ENCODE data around the gene IQCK.

IQCK gene

DNA sequence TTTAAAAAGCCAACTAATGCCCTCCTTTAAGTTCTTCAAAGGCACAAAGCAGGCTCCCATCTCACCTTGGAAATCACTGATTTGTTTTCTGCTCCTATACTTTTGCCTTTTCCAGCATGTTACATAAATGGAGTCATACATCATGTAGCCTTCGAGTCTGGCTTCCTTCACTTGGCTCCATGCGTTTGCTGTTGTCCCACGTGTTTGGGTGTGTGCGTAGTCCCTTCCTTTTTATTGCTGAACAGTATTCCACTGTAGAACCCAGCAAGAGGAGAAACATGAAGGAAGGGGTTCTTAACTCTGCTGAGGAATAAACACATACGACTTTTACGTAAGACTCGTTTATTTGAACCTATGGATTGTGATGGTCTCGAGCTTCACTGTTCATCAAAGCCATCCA, 84.5 kb downstream of the IQCK start:
- no peak for DNase-seq (ENCODE audit: low read depth in 2 of 2)

DNA sequence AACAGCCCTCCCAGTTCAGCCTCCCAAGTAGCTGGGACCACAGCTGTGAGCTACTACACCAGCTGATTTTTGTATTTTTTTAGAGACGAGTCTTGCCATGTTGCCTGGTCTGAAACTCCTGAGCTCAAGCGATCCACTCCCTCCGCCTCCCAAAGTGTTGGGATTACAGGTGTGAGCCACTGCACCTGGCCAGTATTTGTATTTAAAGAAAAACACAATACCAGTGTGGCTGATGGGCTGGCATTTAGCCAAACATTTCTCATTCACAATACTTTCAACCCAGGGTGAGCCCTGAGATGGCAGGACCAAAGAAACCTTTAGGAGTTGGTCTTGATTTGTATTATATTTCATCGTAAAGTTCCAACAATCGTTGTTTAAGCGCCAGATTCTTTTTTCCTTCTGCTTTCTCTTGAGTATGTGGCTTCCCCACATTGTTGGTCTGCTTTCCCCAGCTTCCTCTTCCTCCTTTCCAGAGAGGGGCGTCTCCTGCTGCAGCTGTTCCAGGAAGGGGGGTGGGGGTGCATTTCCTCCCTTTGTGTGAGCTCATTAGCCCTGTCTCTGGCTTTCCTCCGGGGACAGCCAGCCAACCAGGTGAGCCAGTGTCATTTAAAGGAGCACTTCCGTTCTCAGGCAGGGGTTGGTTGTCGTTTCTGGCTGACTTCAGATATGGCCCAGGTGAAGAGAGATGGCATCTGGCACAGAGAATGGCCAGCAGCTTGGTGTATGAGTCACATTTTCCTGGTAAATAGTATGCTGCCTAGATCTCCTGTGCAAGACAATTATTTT, 86.7 kb downstream of the IQCK start:
- no peak for DNase-seq (ENCODE audit: low read depth in 2 of 2)

DNA sequence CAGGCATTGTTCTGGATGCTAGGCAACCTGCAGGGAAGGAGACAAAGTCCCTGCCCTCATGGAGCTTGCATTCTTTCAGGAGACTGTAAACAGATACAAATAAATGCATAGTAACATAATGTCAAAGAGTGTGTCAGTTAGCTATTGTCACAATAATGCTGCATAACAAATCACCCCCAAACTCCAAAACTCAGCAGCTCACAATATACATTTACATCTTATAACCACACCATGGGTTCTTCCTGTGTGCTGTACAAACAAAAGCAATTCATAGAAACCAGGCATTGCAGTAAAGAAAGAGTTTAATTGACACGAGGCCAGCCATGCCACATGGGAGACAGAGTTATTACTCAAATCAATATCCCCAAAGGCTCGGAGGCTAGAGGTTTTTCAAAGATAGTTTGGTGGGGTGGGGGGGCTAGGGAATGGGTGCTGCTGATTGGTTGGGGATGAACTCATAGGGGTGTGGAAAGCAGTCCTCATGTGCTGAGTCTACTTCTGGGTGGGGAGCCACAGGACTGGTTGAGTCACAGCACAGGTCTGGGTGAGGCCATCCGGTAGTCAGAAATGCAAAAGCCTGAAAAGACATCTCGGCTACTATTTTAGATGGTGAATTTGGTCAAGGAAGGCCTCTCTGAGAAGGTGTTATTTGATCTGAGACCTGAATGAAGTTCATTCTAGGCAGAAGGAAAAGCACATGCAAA, 87.5 kb downstream of the IQCK start:
- DNase-seq (ENCODE audit: low read depth in 2 of 2) = no peak

DNA sequence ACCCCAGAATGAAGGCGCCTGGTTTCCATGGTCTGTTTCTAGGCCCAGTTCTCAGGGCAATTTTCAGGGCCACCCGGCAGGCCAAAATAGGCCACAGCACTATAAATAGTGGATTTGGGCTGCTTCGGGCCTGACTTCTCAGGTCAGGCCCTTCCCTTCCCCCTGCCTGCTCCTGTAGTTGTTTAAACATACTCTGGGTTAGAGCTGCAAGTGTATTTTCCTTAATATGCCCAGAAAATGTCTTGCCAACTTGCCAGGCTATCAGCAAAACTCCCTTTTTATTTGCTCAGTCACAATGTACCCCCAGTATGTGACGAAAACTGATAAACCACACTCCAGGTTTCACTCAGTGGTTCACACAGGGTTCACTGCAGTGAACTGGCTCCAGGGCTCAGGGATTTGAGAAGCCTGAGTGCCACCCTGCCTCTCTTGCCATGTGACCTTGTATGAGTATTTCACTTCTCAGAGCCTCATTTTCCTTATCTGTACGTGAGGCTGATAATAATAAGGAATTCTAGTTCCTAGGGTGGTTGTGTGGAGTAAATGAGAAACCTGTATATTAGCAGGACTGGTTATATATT, 90.1 kb downstream of the IQCK start:
- no peak for DNase-seq (ENCODE audit: low read depth in 2 of 2)

DNA sequence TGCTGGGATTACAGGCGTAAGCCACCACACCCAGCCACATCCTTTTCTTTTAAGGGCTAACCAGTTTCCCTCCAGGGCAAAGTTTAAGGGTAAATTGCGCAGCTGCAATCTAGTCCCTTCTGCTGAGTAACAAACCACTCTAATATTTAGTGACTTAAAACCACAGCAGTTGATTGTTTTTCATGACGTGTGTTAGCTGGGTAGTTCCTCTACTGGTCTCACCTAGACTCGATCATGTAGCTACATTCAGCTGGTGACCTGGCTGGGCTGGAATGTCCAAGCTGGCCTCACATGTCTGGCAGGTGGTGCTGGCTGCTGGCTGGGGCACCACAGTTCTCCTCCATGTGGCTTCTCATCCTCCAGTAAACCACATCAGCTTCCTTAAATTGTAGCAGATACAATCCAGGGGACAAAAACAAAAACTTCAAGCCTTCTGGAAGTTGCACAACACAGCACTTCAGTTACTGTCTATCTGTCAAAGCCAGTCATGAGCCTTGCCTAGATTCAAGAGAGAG, 91.1 kb downstream of the IQCK start:
- DNase-seq (ENCODE audit: low read depth in 2 of 2) = no peak

DNA sequence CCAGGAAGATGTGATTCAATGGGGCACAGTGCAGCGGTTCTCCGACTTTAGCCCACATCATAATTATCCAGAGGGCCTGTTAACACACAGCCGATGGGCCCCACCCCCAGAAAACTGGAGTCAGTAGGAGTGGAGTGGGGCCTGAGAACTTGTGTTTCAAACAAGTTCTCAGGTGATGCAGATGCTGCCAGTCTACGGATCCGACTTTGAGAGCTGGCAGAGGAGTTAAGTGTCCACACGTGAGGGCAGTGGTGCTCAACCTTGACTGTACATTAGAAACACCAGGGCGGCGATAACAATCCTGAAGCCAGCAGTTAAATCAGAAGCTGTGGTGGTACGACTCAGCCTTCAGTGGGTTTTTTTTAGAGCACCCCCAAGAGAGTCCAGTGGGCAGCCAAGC, 91.6 kb downstream of the IQCK start:
- no peak for DNase-seq (ENCODE audit: low read depth in 2 of 2)

DNA sequence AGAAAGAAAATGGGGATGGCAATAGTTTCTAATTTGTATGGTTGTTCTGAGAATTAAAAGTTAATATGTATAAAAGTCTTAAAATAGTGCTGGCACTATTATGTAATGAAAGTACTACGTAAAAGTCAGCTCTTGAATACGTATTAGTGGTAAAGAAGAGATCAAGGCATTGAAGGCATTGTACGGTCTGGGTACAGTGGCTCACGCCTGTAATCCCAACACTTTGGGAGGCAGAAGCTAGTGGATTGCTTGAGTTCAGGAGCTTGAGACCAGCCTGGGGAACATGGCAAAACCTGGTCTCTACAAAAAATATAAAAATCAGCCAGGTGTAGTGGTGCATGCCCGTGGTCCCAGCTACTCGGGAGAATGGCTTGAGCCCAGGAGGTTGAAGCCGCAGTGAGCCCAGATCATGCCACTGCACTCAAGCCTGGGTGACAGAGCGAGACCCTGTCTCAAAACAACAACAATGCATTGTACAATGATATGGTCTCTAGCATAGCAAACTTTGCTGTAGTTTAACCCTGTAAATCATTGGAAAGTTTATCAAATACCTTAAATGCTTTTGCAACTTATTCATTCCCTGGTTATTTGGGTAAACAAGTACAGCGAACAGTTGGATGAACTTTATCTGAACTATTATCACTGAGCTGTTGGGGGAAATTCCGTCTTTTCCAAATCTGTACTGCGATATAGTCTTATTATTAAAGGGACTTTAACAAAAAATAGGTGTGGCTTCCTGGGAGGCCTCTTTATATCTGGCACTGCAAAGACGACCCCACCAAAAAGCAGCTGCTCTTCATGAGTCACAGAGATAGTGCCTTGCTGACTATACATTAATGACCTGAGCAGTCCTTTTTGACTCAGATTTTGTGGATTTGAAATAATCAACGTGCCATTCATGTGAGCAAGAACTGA, 93.0 kb downstream of the IQCK start:
- DNase-seq (ENCODE audit: low read depth in 2 of 2) = no peak

DNA sequence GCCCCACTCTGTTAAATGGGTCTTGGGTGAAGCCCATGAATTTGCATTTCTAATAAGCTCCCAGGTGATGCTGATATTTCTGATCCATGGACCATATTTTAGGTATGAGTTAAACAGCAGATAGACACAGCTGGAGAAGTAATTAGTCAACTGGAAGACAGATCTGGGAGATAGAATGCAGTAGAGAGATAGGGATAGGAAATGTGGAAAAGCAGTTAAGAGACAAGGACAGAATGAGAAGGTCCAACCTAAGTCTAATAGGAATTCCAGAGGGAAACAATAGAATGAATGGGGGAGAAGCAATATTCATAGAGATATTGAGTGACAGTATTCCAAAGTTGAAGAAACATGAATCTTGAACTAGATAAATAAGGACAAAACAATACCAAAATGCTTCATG, 94.9 kb downstream of the IQCK start:
- DNase-seq (ENCODE audit: low read depth in 2 of 2) = no peak

DNA sequence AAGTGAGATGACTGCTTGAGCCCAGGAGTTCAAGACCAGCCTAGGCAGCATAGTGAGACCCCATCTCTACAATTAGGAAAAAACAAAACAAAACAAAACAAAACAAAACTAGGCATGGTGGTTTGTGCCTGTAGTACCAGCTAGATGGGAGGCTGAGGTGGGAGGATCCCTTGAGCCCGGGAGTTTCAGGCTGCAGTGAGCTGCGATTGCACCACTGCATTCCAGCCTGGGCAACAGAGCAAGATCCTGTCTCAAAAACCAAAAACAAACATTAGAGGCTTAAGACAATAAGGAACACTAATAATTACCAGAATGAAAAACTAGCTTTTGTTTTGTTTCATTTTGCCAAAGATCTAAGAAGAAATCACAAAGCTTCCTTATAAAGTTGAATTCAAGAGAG, 97.3 kb downstream of the IQCK start:
- DNase-seq (ENCODE audit: low read depth in 2 of 2) = no peak

DNA sequence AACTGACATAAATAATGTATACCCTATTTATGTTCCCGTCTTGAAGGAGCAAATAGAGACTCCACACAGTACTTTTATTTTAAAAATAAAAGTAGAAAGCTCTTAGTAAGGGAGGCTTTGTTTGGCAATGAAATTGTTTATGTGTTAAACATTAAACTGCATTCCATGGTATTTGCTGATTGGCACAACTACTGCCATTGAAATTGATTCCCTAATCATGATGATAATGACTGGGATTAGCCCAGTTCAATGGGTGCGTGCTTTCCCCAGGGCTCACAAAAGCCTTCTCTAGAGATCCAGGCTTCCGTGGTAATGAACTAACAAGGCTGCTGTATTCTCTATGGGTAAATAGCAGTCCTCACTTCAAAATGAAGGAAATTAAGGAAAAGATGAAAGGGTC, 99.1 kb downstream of the IQCK start:
- DNase-seq (ENCODE audit: low read depth in 2 of 2) = no peak

DNA sequence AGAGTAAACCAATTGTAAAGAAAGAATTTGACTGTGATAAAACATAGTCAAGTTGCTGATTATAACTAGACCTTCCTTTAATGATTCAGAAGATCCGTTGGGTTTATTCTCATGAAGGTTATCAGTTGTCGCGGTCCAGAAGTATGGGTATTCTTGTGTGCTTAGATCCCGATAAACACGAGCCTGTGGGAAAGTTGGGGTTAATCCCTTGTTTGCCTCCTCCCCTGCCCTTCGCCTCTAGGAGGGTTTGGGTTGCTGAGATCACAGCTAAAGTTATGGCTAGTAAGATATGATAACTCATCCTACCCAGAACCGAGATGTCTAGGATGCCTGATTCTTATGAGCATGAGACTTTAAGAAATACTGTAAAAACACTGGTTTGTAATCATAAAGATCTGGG, 99.8 kb downstream of the IQCK start:
- DNase-seq (ENCODE audit: low read depth in 2 of 2) = no peak

DNA sequence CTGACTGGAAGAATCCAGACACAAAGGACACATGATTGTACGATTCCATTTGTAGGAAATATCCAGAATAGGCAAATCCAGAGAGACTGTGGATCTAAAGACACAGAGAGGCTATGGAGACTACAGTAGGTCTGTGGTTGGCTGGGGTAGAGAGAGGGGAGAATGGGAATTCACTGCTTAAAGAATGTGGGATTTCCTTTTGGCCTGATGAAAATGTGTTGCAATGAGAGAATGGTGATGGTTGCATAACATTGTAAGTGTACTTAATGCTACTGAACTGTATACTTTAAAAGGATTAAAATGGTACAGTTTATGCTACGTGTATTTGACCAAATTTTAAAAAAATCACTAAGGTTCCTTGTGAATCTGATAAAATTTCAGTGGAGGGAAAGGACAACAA, 104.5 kb downstream of the IQCK start:
- no peak for DNase-seq (ENCODE audit: low read depth in 2 of 2)

DNA sequence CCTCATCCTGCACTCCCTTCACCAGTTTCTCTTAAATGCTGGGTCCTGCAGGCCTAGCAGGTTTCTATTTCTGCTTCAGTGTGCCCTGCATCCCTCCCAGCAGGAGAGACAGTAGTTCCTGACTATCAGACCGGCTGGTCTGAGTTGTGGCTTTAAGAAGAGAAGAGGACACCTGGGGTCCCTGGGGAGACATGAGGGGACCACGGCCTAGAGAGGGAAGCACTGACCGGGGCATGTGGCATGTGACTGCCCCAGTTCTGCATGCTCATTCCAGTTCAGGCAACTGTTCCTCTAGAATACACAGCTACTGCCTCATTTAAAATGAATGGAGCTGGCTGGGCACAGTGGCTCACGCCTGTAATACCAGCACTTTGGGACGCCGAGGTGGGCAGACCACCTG, 105.3 kb downstream of the IQCK start:
- DNase-seq (ENCODE audit: low read depth in 2 of 2) = no peak

DNA sequence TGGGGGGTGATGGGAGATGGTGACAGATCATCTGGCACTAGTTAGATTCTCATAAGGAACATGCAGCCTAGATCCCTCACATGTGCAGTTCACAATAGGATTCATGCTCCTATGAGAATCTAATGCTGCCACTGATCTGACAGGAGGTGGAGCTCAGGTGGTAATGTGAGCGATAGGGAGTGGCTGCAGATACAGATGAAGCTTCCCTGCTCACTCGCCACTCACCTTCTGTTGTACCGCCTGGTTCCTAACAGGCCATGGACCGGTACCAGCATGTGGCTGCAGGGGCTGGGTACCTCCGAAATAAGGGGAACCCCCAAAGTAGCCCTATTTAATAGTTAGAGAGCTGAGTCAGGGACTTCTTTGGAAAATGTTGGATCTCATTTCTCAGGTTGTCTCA, 106.1 kb downstream of the IQCK start:
- DNase-seq (ENCODE audit: low read depth in 2 of 2) = no peak

DNA sequence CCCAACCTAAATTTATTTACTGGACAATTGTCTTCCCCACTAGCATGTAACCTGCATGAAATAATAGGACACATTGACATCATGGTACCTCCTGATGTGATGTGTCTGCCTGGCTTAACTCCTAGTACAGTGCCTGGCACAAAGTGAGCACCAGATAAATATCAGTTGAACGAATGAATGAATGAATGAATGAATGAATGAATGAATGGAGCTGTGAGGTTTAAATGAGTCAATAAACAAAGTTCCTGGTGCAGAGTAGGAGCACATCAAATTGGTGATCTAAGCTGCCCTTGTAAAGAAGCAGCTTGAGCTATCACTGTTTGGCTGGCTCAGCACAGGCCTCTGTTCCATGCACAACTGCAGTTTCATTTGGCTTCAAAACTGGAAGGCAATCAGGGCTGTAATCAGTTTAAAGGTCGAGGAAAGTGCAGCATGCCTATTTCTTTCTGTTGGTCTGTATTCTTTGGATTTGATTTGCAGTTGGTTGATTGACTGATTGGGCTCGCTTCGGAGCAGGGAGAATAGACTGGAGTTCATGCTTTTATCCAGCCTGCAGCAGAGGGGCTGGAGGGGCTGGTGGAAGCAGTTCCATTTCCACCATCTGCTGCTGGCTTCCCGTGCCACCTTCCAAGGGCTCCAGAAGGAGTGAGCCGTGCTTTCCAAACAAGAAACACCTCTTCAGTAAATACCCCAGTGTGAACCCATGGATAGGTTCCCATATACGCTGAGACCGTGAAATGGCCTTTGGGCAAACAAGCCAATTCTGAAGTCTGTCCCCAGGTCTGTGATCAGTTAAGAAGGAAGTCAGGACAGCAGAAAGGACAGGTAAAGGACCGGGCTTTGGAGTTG, 112.0 kb downstream of the IQCK start:
- DNase-seq (ENCODE audit: low read depth in 2 of 2) = no peak

DNA sequence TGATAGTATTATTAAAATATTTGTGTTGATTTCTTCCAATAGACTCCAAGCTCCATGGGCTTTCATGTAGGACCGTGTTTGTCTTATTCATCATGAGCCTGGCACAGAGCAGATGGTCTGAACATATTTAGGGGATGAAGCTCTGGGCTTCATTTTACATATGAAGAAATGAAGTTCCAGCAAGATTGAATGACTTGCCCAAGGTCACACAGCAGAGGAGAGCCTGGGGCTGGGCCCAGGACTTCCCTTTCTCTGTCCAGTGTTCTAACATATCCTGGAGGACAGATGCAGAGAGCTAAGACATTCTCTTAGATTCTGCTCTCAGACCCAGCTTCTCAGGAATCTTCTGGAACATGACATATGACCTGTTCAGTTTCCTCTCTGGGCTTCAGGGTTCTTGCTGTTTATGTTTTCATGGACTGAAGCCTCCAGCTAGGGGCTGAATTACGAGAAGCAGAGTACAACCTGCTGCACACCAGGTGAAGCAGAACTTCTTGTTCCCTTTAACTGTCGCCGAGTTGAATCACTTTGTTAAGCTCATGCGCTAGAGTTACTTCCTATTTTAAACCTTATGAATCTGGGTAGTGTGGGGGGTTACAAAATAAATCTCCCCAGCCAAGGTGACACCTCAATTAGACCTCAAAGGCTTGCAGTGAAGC, 113.0 kb downstream of the IQCK start:
- no peak for DNase-seq (ENCODE audit: low read depth in 2 of 2)

DNA sequence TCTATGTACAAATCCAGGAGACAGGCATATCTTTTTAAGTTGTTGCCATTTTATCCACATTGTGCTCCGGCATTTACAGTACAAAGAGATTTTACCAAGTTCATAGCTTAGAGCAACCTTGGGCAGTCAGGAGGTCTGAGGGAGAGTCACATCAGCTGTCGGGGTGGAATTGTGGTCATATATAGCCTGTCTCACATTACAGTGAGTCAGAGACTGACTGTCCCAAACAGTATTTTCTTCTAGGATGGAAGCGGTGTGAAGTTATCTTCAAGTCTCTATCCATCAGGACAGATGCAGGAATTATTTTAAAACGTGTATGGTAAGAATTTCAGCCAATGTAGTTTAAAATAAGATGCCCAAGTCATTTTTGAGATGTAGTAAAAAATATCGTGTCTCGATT, 113.6 kb downstream of the IQCK start:
- DNase-seq (ENCODE audit: low read depth in 2 of 2) = no peak

DNA sequence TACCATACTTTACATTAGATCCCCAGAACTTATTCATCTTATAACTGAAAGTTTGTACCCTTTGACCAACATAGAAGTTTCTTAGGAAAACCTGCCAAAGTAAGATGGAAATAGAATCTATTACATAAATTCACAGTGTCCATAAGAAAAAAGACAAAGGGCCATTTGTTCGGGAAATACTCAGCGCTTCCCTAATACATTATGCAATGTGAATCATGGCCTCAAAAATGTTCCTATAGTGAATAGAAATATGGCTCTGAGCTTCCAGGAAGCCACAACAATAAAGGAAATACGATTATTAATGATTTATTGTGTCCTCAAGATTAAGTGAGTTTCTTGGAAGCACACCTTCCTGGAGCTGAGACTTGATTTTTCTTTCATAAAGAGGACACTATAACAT, 115.1 kb downstream of the IQCK start:
- DNase-seq (ENCODE audit: low read depth in 2 of 2) = no peak

DNA sequence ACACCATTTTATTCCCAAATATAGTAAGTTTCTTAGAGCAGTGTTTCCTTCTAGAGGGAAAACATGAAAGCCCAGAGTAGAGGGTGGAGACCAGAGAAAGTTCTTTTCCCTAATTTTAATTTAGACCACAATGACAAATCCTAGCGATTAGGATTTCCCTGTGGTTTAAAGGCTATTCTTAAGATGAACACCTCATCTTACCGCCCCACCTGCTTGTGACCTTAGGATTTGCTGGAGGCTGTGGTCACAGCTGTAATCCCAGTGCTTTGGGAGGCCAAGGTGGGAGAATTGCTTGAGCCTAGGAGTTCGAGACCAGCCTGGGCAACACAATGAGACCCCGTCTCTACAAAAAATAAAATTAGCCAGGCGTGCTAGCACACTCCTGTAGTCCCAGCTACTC, 115.5 kb downstream of the IQCK start:
- DNase-seq (ENCODE audit: low read depth in 2 of 2) = no peak

DNA sequence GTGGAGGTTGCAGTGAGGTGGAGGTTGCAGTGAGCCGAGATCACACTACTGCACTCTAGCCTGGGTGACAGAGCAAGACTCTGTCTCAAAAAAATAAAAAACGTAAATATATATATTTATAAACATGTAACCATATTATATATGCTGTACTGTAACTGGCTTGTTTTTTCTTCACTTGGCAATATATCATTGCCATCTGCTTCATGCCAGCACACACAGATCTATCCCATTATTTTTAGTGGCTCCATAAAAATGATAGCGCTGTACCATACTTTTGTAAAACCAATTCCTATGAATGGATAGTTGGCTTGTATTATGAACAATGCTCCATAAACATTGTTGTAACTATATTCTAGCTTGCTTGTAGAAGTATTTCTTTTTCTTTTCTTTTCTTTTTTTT, 117.1 kb downstream of the IQCK start:
- DNase-seq (ENCODE audit: low read depth in 2 of 2) = no peak

All from stimulated activated CD4-positive, alpha-beta T cell treated with anti-CD3 and anti-CD28 coated beads, Interleukin-1b, Interleukin-23, amount 100 ng/mL, for 1 hour (primary cell).